Measurements from ENCODE around the gene XKRX. TPM values are rescaled to one million over a fixed set of nuclear protein-coding genes. Genes with fewer than 3 reads are reported as not detected.

Gene XKRX
- total RNA-seq, 1 donor from 2014 or later, result 1.5 TPM

GRCh38 chrX:100935767-100936166, 7.0 kb upstream of the XKRX start:
- H3K27ac ChIP-seq, result no peak overlapping the region
- TF ChIP-seq EZH2phosphoT487 (IDR thresholded peaks at IDR 0.05), result no peak
- no peak for TF ChIP-seq CTCF (IDR thresholded peaks at IDR 0.05)
- no peak for TF ChIP-seq EZH2 (IDR thresholded peaks at IDR 0.05)
- no peaks in the 10 kb centered on the region for H3K4me1 Mint-ChIP-seq
- H3F3A ChIP-seq (ENCODE audit: low read depth), result no peaks in the 10 kb centered on the region
- peaks cover 6% of the 10 kb centered on the region for H3K27me3 Mint-ChIP-seq (ENCODE audit: insufficient read depth, low read depth)
- H3K4me1 ChIP-seq, result no peaks in the 10 kb centered on the region
- no peak overlapping the region for H2AFZ ChIP-seq (replicated peaks)
- no peak overlapping the region for H3K27ac Mint-ChIP-seq
- peaks cover 15% of the 10 kb centered on the region for H3K9me3 Mint-ChIP-seq
- H3K36me3 ChIP-seq, result no peaks in the 10 kb centered on the region
- H3K9me3 ChIP-seq (ENCODE audit: low read depth), result no peaks in the 10 kb centered on the region
- H3K4me2 ChIP-seq, result no peak overlapping the region
- H3K27me3 ChIP-seq, result no peaks in the 10 kb centered on the region
- H3K4me3 Mint-ChIP-seq, result no peak overlapping the region
- H3K36me3 Mint-ChIP-seq, result no peaks in the 10 kb centered on the region
- no peaks in the 10 kb centered on the region for H4K20me1 ChIP-seq (ENCODE audit: low read depth)
- no peak for DNase-seq (ENCODE audit: low spot score)
- no peak overlapping the region for H3K4me3 ChIP-seq
- H3K9ac ChIP-seq, result no peak overlapping the region
- no peaks in the 10 kb centered on the region for H3K79me2 ChIP-seq (ENCODE audit: low read depth)

- Mint-ChIP-seq H3K9me3 (peaks cover 17% of the 10 kb centered on the region), H3K27me3 (ENCODE audit: insufficient read depth, low read depth) (peaks cover 12% of the 10 kb centered on the region), H3K36me3 (no peaks in the 10 kb centered on the region), H3K4me1 (peaks cover 3% of the 10 kb centered on the region), H3K4me3 (no peak overlapping the region), H3K27ac (no peak overlapping the region)
- Histone ChIP-seq H3K4me1 (no peaks in the 10 kb centered on the region), H3K79me2 (ENCODE audit: low read depth) (no peaks in the 10 kb centered on the region), H3K4me3 (no peak overlapping the region), H3K9ac (no peak overlapping the region), H3K36me3 (no peaks in the 10 kb centered on the region), H2AFZ (replicated peaks) (no peak overlapping the region), H3K27me3 (peaks cover 20% of the 10 kb centered on the region), H3K9me3 (ENCODE audit: low read depth) (no peaks in the 10 kb centered on the region), H4K20me1 (ENCODE audit: low read depth) (no peaks in the 10 kb centered on the region), H3K27ac (no peak overlapping the region), H3K4me2 (no peak overlapping the region), H3F3A (ENCODE audit: low read depth) (peaks cover 7% of the 10 kb centered on the region)
- no peak for TF ChIP-seq CTCF (IDR thresholded peaks at IDR 0.05)
- TF ChIP-seq EZH2phosphoT487 (IDR thresholded peaks at IDR 0.05), result no peak
- TF ChIP-seq EZH2 (IDR thresholded peaks at IDR 0.05), result no peak
- DNase-seq (ENCODE audit: low spot score), result no peak
Measured at GRCh38 chrX:100931925-100932285, 3.2 kb upstream of the XKRX start.

GRCh38 chrX:100931218-100931924, 2.7 kb upstream of the XKRX start:
- Histone ChIP-seq H3F3A (ENCODE audit: low read depth) (peaks cover 7% of the 10 kb centered on the region), H3K36me3 (no peaks in the 10 kb centered on the region), H3K9me3 (ENCODE audit: low read depth) (no peaks in the 10 kb centered on the region), H3K4me3 (no peak overlapping the region), H3K4me1 (no peaks in the 10 kb centered on the region), H3K79me2 (ENCODE audit: low read depth) (no peaks in the 10 kb centered on the region), H3K9ac (no peak overlapping the region), H3K27ac (no peak overlapping the region), H2AFZ (replicated peaks) (no peak overlapping the region), H4K20me1 (ENCODE audit: low read depth) (no peaks in the 10 kb centered on the region), H3K27me3 (peaks cover 20% of the 10 kb centered on the region), H3K4me2 (no peak overlapping the region)
- H3K36me3 Mint-ChIP-seq, result no peaks in the 10 kb centered on the region
- peaks cover 3% of the 10 kb centered on the region for H3K4me1 Mint-ChIP-seq
- peaks cover 15% of the 10 kb centered on the region for H3K9me3 Mint-ChIP-seq
- no peak overlapping the region for H3K27ac Mint-ChIP-seq
- no peak overlapping the region for H3K4me3 Mint-ChIP-seq
- H3K27me3 Mint-ChIP-seq (ENCODE audit: insufficient read depth, low read depth), result peaks cover 12% of the 10 kb centered on the region
- no peak for DNase-seq (ENCODE audit: low spot score)
- TF ChIP-seq CTCF (IDR thresholded peaks at IDR 0.05) (no peak), EZH2 (IDR thresholded peaks at IDR 0.05) (no peak), EZH2phosphoT487 (IDR thresholded peaks at IDR 0.05) (no peak)

All from neural progenitor cell (in vitro differentiated cells).